GM21717 (cell line): Measurements from ENCODE around the gene CAPN2.

Experiments used
- ATAC-seq: cut with Tn5 transposase; IDR thresholded peaks from one replicate; pipeline ENCODE4 v1.9.1; 2021; ENCODE audit warnings: mild to moderate bottlenecking, moderate library complexity; ENCODE audit not compliant: unreplicated experiment

Gene CAPN2

DNA sequence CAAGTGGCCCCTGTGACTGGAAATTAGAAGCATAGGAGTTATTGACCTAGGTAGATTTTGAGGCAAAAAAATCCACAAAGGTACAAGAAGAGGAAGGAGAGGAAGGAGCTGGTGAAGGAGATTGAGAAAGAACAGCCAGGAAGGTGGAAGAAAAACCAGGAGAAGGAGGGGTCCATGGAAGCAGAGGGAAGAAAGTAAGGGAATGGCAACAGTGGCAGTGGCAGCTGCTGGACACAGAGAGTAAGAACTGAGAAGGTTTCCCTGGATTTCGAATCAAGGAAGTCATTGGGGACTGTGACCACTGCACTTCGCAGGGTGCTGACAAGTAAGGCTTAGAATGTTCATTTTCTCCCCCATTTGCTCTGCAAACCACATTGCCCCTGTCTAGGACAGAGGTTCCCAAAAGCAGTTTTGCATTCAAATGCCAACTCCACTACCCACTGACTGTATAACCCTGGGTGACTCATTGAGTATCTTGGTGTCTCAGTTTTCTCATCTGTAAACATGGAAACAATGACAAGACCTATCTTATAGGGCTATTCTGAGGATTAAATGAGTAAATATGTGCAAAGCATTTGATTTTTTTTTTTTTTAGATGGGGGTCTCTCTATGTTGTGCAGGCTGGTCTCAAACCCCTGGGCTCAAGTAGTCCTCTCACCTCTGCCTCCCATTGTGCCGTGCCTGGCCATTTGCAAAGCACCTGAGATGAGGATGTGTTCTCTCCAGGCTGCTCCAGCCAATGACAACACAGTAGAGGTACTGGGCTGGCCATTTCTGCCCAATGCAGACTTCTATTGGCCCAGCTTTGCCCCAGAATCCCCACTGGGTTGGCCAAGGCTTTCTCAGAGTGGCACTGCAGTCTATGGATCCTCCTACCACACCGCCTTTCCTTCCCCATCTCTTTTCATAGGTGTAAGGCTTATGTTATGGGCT lies 9.3 kb upstream of the CAPN2 start:
- no peak for ATAC-seq

DNA sequence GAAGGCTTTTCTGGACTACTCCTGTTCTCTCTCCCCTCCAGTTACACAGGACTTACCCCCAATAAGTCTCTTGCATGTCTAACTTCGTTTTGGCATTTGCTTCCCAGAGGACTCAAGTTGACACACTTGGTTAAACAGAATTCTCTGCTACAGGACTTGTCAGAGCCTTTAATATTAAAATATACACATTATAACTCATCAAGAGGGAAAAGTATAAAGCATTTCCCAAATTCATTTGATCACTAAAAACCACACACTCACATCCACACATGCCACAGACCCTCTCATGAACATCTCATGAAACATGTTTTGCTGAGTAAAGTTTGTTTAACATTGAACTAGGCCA lies 8.7 kb upstream of the CAPN2 start:
- no peak for ATAC-seq

DNA sequence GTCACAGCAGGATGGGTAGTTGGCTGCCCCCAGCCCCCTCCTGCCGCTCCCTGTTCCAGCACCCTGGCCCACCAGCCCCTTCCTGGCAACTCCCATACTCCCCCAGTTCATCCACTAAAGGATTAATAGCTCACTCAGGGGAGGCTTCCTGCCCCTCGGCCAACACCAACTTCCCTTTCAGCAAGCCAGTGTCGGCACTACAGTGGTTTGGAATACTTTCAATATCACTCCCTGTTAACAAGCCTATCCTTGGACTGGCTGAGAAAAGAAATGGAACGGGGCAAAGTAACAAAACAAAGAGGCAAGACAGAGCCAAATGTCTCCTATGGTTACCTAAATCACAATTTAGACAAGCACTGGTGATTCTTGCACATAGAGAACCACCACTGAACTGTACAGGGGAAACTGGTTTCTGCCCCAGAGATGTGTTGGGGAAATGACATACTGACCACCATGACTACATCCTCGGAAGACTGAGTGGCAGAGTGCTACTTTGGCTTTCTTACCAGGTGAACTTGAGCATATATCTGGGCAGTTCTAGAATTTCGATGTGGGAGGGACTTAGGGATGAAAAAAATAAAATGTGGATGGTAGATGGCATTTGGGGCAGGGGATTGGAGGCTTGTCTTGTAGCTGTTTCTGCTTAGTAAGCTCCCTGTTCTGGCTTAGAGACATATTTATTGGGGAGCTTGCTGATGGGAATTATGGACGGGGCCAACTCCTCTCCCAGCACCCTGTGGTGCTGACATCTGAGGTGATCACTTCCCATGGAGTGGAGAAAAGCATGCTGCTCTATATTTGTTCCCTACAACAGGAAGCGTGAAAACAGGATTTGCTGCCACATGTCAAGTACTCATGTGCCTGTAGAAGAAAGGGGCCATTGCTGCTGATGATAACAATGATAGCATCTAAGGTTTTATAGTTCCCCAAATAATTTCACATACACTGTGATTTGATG lies 7.1 kb upstream of the CAPN2 start:
- ATAC-seq: no peak

DNA sequence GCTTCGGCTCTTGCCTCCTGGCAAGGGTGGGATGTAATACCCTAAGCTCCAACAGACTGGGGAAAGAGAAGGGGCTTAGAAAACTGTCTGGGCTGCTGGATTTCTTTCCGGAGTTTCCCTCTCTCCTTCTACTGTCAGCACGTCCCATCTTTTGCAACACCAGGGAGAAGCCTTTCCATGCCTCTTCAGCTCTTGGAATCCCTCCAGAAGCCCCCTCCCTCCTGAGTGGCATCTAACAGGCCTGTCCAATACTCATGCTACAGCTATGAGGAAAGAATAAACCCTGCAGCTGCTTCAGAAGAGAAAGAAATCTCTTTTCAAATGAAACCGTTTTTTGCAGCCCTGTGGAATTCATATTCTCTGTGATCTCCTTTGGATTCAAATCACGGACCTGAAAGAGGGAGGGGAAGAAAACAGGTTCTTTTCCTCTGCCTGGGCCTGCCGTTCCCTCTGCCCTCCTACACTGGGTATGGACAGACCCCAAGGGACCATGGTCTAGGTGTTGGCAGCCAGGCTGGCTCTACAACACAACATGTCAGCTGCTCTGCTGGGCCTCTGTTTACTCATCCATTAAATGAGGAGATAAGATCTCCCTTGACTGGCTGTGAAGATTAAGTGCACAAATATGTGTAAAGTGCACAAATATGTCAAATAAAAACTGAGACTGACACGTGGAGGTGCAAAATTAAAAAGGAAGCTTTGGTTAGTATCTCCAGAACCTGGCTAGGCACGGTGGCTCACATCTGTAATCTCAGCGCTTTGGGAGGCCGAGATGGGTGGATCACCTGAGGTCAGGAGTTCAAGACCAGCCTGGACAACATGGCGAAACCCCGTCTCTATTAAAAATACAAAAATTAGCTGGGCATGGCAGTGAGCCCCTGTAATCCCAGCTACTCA lies 6.0 kb upstream of the CAPN2 start:
- ATAC-seq: no peak

DNA sequence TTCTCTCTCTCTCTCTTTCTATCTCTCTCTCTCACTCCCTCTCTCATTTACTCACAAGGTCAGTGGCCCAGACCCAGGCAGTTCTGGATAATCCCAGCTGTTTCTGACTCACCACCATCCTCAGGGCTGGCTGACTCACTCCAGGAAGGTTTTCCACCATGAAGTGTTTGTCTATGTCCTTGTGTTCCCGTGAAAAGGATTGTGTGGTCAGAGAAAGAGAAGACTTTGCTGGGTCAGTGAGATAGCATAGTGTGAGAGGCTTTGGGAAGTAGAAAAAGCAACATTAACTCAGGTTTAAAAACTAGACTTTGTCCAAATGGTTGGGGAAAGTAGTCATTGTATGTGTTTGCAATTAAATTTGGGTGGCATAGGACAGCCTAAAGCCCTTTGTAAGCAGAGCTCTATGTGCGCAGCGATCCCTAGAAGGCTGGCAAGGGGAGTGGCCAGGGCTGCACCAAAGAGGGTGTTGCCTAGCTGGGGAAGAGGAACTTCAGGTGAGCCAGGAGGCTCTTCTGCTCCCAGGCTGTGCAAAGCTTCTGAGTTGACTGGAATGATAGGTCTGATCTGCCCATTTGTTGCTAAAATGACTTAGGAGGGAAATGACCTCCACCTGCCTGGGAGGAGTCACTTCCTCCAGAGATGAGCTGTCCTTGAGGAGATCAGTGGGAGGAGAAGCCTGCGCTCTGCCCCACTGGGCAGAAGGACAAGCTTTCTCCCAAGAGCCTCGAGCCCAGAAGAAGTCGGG lies 4.9 kb upstream of the CAPN2 start:
- ATAC-seq: no peak

DNA sequence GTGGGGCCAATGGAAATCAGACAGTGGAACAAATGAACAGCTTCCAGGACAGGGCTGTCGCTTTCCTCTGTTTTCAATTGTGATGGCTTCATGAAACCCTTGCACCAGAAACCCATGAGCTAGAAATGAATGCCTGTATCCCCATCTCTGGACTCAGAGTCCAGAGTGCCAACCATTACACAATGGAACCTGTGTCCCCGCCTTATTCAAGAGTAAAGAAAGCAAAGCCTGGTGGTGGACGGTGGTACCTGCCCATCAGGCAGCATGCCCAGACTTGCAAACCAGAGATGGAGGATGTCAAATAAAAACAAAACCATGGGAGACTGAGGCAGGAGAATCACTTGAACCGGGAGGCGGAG lies 4.4 kb upstream of the CAPN2 start:
- no peak for ATAC-seq

DNA sequence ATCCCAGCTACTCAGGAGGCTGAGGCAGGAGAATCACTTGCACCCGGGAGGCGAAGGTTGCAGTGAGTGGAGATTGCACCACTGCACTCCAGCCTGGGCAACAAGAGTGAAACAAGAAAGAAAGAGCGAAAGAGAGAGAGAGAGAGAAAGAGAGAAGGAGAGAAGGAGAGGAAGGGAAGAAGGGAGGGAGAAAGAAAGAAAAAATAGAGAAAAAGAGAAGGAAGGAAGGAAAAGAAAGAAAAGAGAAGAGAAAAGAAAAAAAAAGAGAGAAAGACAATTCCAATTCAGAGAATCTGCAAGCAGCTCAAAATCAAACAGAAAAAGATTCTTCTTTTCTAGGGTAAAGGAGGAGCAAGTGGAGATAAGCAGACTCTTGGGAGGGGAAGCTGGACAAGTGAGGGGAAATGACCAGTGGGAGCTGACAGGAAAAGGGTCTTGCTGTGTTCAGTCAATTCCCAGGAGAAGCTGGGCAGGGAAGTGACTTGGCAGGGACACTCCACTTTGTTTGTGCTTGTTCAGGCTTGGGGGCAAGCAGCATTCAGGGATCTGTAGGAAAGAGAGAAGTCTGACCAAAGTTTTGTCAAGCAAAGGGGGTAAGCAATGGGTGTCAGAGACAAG lies 3.6 kb upstream of the CAPN2 start:
- ATAC-seq: no peak

DNA sequence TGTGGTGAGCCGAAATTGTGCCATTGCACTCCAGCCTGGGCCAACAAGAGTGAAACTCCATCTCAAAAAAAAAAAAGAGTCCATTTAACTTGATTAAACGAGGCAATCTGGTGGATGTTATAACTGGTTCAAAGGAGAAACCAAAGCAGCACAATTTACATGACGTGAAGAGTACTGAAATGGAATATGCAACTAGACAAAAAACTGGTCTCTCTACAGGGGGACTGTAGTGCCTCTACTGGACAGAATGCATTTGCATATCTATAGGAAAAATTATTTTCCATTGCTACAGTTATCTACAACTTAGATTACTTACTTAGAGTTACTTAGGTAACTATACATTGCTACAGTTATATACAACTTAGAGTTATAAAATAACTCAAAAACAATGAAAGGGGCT lies 2.7 kb upstream of the CAPN2 start:
- ATAC-seq: no peak

DNA sequence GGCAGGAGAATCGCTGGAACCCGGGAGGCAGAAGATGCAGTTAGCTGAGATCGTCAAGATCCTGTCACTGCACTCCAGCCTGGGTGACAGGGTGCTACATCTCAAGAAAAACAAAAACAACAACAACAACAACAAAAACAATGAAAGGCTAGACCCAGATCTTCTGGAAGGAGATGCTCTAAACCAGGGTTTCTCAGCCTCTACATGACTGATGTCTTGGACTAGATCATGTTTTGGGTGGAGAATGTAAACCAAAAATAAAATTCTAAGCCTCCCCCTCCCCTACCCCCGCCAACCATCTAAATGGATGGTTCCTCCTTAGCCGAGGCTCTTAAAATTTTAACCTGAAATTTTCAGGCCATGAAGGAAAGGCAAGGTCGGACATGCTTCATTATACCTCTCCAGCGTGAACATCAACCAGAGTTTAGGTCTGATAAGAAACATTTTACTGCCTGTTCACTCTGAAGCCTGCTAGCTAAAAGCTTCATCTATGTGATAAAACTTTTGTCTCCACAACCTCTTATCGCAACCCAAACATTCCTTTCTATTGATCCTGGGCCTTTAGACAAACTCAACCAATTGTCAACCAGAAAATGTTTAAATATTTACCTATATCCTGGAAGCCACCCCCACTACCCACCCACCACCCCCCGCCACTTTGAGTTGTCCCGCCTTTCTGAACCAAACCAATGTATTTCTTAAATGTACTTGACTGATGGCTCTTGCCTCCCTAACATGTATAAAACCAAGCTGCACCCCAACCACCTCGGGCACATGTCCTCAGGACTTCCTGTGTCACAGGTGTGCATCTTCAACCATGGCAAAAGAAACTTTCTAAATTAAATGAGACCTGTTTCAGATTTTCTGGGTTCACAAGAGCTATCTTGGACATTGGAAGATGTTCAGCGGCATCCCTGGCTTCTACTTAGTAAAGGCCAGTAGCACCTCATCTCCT lies 1.9 kb upstream of the CAPN2 start:
- ATAC-seq: no peak

DNA sequence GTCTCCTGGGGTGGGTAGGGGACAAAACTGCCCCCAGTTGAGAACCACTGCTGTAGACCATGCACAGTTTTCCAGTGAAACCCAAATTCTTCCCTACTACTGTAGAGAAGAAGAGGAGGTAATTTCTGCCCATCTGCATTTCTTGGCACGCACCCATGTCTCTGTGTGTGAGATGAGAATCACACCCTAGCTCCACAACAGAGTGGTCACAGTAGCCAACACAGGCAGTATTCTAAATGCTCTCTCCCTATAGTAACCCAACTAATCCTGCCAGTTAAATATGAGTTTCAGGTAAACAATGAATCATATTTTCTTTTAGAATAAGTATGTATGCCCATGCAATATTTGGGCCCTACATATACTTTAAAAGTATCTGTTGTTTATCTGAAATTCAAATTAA lies 1.2 kb upstream of the CAPN2 start:
- ATAC-seq: no peak

DNA sequence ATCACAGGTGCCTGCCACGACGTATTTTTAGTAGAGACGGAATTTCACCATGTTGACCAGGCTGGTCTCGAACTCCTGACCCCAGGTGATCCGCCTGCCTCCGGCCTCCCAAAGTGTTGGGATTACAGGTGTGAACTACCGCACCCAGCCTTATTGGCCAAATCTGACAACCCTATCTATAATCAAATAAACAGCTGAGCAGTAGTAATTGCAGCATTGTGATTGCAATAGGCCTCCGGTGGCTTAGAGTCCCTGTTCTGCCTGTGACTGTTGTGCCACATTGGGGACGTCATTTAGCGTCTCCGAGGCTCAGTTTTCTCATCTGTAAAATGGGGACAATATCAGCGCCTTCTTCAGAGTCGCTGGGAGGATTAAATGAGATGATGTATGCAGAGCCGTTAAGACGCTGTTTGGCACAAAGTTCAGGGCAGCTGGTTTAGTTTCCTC lies 569 bp upstream of the CAPN2 start:
- ATAC-seq: no peak

DNA sequence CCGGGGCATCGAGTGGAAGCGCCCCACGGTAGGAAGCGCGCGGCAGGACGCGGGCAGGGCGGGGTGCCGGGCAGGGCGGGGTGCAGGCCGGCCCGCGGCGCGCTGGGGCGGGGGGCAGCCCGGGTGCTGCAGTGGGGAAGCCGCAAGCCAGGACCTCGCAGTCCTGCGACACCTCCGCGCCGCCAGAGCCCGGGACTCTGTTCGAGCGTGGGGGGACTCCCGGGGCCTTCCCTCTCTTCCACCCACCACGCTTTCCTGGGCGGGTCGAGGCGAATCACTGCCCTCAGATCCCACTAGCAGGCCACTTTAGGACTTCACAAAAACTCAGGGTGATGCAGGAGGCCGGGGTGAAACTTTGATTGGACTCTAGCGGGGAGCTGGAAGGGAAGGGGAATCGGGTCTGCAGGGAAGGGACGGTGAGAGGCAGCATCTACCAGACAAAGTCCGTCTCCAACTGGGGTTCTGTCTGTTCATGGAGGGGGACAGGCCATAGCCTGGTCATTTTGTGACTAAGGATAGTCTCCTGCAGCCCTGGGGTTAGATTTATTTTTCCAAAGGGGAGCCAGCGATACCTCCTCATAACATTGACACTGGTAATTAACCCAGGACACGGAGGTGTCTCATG lies 623 bp downstream of the CAPN2 start:
- peak; percentile 37 for ATAC-seq

DNA sequence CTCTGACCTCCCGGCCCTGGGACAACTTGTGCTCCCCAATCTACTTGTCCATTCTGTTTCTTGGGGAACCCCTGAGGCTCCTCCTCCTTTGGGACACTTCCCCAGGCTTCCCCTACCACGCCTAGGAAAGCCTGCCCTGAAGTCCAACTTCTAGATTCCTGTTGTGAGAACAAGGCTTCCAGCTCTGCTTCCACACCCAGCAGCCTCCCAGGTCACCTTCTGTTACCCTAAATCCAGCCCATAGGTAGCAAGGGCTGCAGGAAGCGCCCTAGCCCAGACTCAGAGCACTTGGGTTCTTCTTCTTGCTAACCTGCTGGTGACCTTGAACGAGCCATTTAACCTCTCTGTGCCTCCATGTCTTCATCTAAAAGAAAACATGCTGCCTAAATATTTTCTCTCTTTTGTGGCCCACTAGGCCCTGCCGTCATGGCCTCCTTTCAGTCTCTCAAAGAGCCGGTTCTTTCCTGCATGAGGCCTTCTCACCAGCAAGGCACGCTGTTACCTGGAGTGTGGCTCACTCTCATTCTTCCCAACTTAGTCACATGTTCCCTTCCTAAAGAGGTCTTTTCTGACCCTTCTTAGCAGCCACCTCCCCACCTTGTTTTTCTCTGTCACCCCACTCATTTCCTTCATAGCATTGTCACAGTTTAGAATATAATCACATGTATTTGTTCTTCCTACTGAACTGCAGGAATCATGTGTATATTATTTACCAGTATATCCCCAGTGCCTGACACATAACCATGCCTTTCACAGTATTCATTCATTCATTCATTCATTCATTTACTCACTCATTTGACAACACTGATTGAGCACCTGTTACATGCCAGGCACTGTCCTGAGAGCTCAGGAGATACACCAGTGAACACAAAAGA lies 1.4 kb downstream of the CAPN2 start:
- no peak for ATAC-seq

DNA sequence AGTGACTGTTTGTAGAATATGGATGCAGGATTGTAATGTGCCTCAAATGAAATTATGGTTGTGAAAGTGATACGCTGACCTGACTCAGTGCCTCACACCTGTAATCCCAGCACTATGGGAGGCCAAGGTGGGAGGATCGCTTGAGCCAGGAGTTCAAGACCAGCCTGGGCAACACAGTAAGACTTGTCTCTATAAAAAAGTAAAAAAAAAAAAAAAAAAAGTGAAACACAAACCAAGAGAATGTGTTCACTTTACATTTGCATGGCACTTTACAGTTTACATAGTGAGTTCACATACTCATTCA lies 2.0 kb downstream of the CAPN2 start:
- ATAC-seq: no peak

DNA sequence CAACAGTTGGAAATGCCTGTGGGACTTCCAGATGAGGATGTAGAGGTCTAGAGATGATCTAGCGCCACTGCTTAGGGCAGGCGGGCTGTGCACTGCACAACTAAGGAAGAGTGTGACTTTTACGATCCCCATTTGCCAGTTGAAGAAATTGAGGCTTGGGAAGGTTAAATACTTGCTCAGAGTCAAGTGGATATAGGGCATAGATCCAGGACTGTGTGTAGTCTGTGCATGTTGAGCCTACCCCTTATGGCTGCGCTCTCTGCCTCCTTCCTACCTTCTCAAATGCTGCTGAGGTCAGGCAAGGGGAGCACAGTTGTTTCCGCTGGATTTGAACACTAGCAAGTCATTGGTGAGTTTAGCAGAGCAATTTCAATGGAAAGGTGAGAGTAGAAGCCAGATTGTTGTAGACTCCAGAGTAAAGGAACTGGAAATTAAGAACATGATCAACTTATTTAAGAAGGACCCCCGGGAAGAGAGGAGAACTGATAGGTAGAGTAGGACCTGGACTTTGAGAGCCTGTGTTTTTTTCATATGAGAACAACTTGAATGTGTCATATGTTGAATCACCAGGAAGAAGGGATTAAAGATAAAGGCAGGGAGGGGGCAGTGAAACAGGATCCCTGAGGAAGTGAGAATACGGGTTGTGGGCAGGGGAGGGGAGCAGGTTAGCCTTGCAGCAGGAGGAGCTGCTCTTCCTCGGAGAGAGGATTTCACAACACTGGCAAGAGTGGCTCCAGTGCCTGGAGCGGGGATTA lies 2.7 kb downstream of the CAPN2 start:
- ATAC-seq: no peak

DNA sequence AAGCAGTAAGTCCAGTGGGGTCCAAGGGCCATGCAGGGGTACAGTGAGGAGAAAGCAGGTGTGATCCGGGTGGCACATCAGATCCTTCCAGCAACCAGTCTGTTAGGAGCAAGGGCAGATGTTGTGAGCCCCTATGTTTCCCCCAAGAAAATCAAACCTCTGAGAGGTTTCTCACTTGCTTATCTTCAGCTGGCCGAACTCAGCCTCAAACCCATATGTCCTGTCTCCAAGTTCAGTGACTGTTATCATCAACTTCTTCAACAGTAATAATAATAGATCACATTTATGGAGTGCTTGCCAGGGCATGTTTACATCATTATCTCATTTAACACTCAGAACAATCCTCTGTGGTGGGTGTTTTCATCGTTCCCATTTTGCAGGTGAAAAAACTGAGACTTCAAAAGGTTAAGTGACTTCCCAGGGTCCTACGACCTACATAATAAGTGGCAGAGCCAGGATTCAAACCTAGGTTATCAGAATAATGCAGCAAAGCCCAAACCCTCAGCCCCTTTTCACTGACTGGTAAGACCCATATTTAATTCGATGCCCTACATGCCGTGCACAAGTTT lies 3.3 kb downstream of the CAPN2 start:
- no peak for ATAC-seq
